ENCODE data around the gene ARHGAP26. TPM values are rescaled to one million over a fixed set of nuclear protein-coding genes. Genes with fewer than 3 reads are reported as not detected.

The ARHGAP26 gene
- total RNA-seq, 4 donors from 2014 or later, result 11.0 to 23.3 (median 14.3) TPM

DNA sequence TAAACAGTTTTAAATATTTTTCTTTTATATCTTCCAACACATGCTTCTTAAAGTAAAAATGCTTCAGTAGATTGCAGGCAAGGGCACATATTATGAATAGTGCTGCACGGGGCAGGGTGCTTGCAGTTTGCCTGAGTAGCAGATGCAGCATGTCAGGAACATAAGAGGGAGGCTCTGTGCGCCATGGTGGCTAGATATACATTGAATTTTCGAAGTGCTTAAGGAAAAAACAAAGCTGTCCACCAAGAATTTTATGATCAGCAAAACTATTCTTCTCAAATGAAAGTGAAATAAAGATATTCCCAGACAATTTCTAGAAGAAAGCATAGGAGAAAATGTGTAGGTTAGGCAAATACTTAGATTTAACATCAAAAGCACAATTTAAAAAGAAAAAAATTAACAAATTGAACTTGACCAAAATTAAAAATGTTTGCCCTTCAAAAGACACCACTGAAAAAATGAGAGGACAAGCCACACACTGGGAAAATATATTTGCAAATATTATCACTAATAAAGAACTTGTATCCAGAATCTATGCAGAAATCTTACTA is 420.2 kb downstream of the ARHGAP26 start:
- DNase-seq (ENCODE audit: low spot score in 2 of 2), result no peak
- intact Hi-C loops (cut with DNase I; ENCODE audit: low total_unique reads), result no loop called here
- H3K4me3 ChIP-seq (ENCODE audit: low read depth, poor library complexity, severe bottlenecking), result no peak overlapping the region
- 92 to 95% methylated on average over 3 of the region's 3 CpGs for WGBS, 2 donors
- no peak for TF ChIP-seq POLR2A (IDR thresholded peaks at IDR 0.05)
- TF ChIP-seq, protein P1, sequence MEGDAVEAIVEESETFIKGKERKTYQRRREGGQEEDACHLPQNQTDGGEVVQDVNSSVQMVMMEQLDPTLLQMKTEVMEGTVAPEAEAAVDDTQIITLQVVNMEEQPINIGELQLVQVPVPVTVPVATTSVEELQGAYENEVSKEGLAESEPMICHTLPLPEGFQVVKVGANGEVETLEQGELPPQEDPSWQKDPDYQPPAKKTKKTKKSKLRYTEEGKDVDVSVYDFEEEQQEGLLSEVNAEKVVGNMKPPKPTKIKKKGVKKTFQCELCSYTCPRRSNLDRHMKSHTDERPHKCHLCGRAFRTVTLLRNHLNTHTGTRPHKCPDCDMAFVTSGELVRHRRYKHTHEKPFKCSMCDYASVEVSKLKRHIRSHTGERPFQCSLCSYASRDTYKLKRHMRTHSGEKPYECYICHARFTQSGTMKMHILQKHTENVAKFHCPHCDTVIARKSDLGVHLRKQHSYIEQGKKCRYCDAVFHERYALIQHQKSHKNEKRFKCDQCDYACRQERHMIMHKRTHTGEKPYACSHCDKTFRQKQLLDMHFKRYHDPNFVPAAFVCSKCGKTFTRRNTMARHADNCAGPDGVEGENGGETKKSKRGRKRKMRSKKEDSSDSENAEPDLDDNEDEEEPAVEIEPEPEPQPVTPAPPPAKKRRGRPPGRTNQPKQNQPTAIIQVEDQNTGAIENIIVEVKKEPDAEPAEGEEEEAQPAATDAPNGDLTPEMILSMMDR (IDR thresholded peaks at IDR 0.05), result no peak

DNA sequence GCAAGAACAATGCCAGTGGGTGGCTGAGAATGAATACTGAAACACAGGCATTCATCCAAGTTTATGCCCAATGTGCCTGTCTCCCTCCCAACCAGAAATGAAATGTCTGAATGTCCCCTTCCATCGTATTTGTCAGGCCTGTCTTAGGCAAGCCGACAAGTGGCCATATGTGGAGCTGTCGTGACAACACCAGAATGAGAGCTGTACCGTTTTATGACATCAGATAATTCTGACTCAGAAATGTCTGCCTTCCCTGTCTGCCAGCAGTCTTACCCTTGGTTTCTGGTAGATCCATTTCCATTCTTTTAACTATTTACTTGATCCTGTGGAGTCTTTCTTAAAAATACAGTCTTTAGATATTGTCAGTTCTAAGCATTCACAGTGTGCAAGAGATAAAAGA is 421.5 kb downstream of the ARHGAP26 start:
- WGBS, 2 donors, result 92% methylated on average over 4 of the region's 4 CpGs
- H3K4me3 ChIP-seq (ENCODE audit: low read depth, poor library complexity, severe bottlenecking), result no peak overlapping the region
- TF ChIP-seq, protein P1 (IDR thresholded peaks at IDR 0.05), result no peak
- no peak for TF ChIP-seq POLR2A (IDR thresholded peaks at IDR 0.05)
- DNase-seq (ENCODE audit: low spot score in 2 of 2), result no peak
- intact Hi-C loops (cut with DNase I; ENCODE audit: low total_unique reads), result no loop called here

DNA sequence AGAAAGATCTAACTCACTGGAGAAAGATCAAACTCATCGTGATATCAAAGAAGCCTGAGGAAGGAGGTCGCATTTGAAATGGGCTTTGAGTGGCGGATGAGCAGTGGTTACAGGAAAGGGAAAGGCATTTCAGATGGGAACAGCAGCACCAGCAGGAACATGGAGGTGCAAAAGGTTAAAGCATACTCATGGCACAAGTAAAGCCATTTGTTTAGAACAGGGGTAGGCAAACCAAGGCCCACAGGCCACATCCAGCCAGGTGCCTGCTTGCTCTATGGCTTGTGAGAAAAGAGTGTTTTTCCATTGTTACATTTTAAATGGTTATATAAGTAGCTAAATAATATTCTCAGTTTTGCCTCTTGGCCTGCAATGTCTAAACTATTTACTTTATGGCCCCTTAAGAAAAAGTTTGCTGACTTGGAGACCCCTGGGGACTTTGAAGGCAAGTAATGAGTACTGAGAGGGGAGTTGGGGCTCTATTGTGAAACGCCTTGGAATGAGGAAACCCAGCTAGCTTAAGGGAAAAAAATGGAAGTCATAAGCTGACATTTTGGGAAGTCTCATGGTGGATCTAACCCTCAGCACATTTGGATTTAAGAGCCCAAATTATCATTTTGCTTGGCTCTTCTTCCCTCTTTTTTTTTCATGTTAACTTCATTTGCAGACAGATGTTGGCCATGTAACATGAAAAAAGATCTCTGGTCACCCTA is 422.2 kb downstream of the ARHGAP26 start:
- no peak for DNase-seq (ENCODE audit: low spot score in 2 of 2)
- intact Hi-C loops (cut with DNase I; ENCODE audit: low total_unique reads), result no loop called here
- TF ChIP-seq POLR2A (IDR thresholded peaks at IDR 0.05), result no peak
- TF ChIP-seq, protein P1 (IDR thresholded peaks at IDR 0.05), result no peak
- H3K4me3 ChIP-seq (ENCODE audit: low read depth, poor library complexity, severe bottlenecking), result no peak overlapping the region
- 92 to 93% methylated on average over 4 of the region's 4 CpGs for WGBS, 2 donors

DNA sequence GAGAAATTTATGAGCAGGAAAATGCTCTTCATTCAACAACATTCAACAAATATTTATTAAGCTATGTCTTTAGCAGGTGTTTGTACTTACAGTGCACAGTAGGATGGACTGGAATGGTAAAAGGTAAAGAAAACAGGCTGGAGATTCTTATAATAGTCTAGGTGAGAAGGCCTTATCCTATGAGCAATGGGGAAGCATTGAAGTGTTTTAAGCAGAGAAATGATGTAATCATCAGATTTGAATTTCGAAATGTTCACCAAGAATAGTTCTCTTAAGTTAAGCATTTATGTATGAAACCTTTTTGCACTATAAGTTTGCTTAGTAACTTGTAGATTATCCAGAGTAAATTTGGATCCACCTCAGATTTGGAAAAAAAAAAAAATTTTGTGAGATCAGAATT is 424.0 kb downstream of the ARHGAP26 start:
- H3K4me3 ChIP-seq (ENCODE audit: low read depth, poor library complexity, severe bottlenecking), result no peak overlapping the region
- TF ChIP-seq, protein P1 (IDR thresholded peaks at IDR 0.05), result no peak
- TF ChIP-seq POLR2A (IDR thresholded peaks at IDR 0.05), result no peak
- 84 to 92% methylated on average over 1 of the region's 1 CpG for WGBS, 2 donors
- no peak for DNase-seq (ENCODE audit: low spot score in 2 of 2)
- intact Hi-C loops (cut with DNase I; ENCODE audit: low total_unique reads), result no loop called here

DNA sequence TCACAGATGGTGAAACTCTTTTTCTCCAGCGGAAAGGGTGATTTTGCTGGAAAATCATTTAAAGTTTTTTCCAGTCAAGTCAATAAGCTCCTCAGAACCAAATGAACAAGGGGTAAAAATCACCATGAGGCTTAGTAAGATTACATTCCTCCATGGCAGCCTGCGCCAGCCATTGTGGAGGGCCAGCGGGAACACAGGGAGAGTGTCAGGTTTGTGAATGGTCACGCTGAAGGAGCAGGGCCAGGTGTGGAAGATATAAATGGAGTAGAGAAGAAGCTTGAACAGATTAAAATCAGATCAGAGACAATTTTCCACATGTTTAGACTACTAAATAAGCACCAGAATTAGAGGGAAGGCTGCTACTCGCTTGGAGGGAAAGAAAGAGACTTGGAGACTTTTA is 424.5 kb downstream of the ARHGAP26 start:
- no peak for TF ChIP-seq POLR2A (IDR thresholded peaks at IDR 0.05)
- TF ChIP-seq, protein P1 (IDR thresholded peaks at IDR 0.05), result no peak
- WGBS, 2 donors, result 93 to 94% methylated on average over 5 of the region's 5 CpGs
- DNase-seq (ENCODE audit: low spot score in 2 of 2), result no peak
- H3K4me3 ChIP-seq (ENCODE audit: low read depth, poor library complexity, severe bottlenecking), result no peak overlapping the region
- intact Hi-C loops (cut with DNase I; ENCODE audit: low total_unique reads), result no loop called here

Measured in lower leg skin (tissue), 4 donors.